Natural killer cell (primary cell): ENCODE results near the gene GSTM1. TPM values are rescaled to one million over a fixed set of nuclear protein-coding genes. Genes with fewer than 3 reads are reported as not detected.
"Not testable (repeated sequence)": the region's sequence is repeated elsewhere in the genome, so short reads cannot be mapped to it uniquely, and the experiment has no call there.

Experiments
- ATAC-seq, 3 donors: fragments of 150-1000 bp in 2 of 3; fragments of 200-7000 bp in 1 of 3; cut with Tn5 transposase; 1 replicate in 1 of 3; 2 replicates in 2 of 3; pipeline ENCODE4 v1.10.0; 2021; ENCODE audit warnings: mild to moderate bottlenecking in 2 of 3, moderate library complexity in 2 of 3
- DNase-seq, 2 donors: peaks; one replicate each; pipeline versions ENCODE4 v3.0.0 to v3.0.0-alpha.2; 2013 to 2021; ENCODE audit warnings: mixed read lengths in 1 of 2
- H3K27ac ChIP-seq: one replicate; pipeline ENCODE4 v1.5.1; 2013; ENCODE audit warnings: mild to moderate bottlenecking, low read length
- H3K27me3 ChIP-seq: one replicate; pipeline ENCODE4 v1.6.1; 2013; ENCODE audit warnings: low read length; ENCODE audit not compliant: control insufficient read depth, insufficient read depth
- H3K36me3 ChIP-seq: one replicate; pipeline ENCODE4 v1.6.1; 2013; ENCODE audit warnings: low read length; ENCODE audit not compliant: control insufficient read depth, insufficient read depth
- H3K4me1 ChIP-seq: one replicate; pipeline ENCODE4 v1.6.1; 2013; ENCODE audit warnings: low read length; ENCODE audit not compliant: control insufficient read depth, insufficient read depth
- H3K4me3 ChIP-seq: one replicate; pipeline ENCODE4 v1.5.1; 2013; ENCODE audit warnings: low read length
- H3K9me3 ChIP-seq: one replicate; pipeline ENCODE4 v1.6.1; 2013; ENCODE audit warnings: low read length; ENCODE audit not compliant: control insufficient read depth, insufficient read depth
- H3K27ac Mint-ChIP-seq, 2 donors: one replicate each; pipeline ENCODE4 v1.8.0; 2022; ENCODE audit warnings: mild to moderate bottlenecking in 2 of 2, mixed read lengths in 2 of 2, moderate library complexity in 1 of 2
- H3K27me3 Mint-ChIP-seq, 2 donors: one replicate each; pipeline ENCODE4 v1.8.0; 2022; ENCODE audit warnings: low read depth in 2 of 2, mixed read lengths in 2 of 2
- H3K36me3 Mint-ChIP-seq: one replicate; pipeline ENCODE4 v1.8.0; 2022; ENCODE audit warnings: mixed read lengths
- H3K4me1 Mint-ChIP-seq, 2 donors: one replicate each; pipeline ENCODE4 v1.8.0; 2022; ENCODE audit warnings: mixed read lengths in 2 of 2
- H3K4me3 Mint-ChIP-seq: one replicate; pipeline ENCODE4 v1.8.0; 2022; ENCODE audit warnings: mild to moderate bottlenecking, moderate library complexity, mixed read lengths
- H3K9me3 Mint-ChIP-seq, 2 donors: one replicate each; pipeline ENCODE4 v1.8.0; 2022; ENCODE audit warnings: mixed read lengths in 2 of 2
- CTCF ChIP-seq: fragments of 200-600 bp; IDR thresholded peaks from one replicate; pipeline ENCODE4 v1.8.0; 2022; ENCODE audit warnings: antibody characterized with exemption
- WGBS: methylation state at CpG from one replicate; pipeline ENCODE4 v1.1.7; 2013; ENCODE audit warnings: missing lambda C conversion rate; ENCODE audit not compliant: insufficient coverage; 5-methylcytosine and 5-hydroxymethylcytosine counted together
- intact Hi-C: fragments of 100-400 bp; cut with micrococcal nuclease; formaldehyde crosslinking; loops from one replicate; pipeline ENCODE4 v1.14.2; 2022
- total RNA-seq, 4 donors: library from RNA; stranded (reverse); fragments of 120-200 nt in 1 of 4; gene quantifications; one replicate each; pipeline versions ENCODE4 v1.2.3 to v1.2.4, GENCODE V29; 2013 to 2022

GSTM1 gene
- total RNA-seq, 3 donors from 2014 or later (not counting 1 experiment from before 2014, with no cell fraction given), result 31.9 to 34.7 TPM; not detected in 1

DNA sequence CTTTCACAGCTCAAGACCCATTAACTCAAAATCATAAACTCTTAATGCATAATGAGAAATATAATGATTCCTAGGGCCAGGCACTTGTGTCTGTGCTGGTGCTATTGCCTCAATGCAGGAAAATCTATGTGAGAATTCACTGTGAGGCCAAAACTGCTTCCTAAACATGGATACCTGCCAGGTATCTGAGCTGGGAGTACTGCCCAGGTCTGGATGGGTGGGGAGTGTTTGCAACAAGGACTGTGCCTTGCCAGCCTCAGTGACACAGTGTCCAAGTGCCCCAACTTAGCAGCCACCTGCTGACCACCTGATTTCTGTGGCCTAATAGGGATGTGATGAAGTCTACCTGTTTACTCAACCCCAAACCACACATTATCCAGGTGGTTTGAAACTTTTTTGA, 22.2 kb downstream of the GSTM1 start:
- ATAC-seq, H3K4me1 ChIP-seq, H3K27ac Mint-ChIP-seq, H3K27me3 Mint-ChIP-seq, H3K4me1 Mint-ChIP-seq, H3K27me3 ChIP-seq, H3K27ac ChIP-seq, H3K4me3 ChIP-seq, H3K4me3 Mint-ChIP-seq, DNase-seq, H3K36me3 ChIP-seq, intact Hi-C loops: not testable (repeated sequence)
- H3K9me3 ChIP-seq, result peaks cover 15% of the 10 kb centered on the region
- peaks cover 5 to 13% of the 10 kb centered on the region in 2 donors for H3K9me3 Mint-ChIP-seq
- H3K36me3 Mint-ChIP-seq, result peaks cover 15% of the 10 kb centered on the region

DNA sequence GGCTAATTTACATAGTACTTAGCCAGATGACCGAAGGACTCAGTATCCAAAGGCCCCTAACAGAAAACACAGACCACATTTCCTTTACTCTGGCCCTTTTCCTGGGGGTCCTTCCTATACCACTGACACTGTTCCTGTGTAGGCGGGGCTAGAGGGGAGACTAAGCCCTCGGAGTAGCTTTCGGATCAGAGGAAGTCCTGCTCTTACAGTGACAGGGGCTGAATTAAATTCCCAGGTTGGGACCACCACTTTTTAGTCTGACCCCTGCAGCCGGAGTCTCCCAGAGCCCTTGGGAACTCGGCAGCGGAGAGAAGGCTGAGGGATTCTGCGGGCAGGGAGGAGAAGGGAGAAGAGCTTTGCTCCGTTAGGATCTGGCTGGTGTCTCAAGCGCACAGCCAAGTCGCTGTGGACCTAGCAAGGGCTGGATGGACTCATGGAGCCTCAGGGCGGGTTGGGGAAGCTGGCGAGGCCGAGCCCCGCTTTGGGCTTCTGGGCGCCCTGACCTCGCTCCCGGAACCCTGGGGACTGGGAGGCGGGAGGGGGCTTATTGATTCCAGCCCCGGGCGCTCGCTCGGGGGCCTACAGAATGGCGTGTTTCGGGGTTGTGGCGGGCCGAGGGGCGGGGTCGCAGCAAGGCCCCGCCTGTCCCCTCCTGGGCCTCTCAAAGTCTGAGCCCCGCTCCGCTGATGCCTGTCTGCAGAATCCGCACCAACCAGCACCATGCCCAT, 24.1 kb downstream of the GSTM1 start, which contains the start of gene GSTM5:
GSTM5 (plus strand) TSS at position 659 of the 728 bp plus-strand sequence; CDS start at position 721, 62 bp downstream.
- H3K27me3 ChIP-seq, ATAC-seq, H3K4me3 Mint-ChIP-seq, H3K27me3 Mint-ChIP-seq, intact Hi-C loops, H3K4me1 Mint-ChIP-seq, H3K4me3 ChIP-seq, H3K27ac ChIP-seq, DNase-seq, H3K27ac Mint-ChIP-seq, H3K4me1 ChIP-seq, H3K36me3 ChIP-seq: not testable (repeated sequence)
- Mint-ChIP-seq H3K9me3 (peaks cover 5 to 13% of the 10 kb centered on the region in 2 donors), H3K36me3 (peaks cover 15% of the 10 kb centered on the region)
- 64% methylated on average over 28 of the region's 33 CpGs for WGBS
- H3K9me3 ChIP-seq, result peaks cover 15% of the 10 kb centered on the region

DNA sequence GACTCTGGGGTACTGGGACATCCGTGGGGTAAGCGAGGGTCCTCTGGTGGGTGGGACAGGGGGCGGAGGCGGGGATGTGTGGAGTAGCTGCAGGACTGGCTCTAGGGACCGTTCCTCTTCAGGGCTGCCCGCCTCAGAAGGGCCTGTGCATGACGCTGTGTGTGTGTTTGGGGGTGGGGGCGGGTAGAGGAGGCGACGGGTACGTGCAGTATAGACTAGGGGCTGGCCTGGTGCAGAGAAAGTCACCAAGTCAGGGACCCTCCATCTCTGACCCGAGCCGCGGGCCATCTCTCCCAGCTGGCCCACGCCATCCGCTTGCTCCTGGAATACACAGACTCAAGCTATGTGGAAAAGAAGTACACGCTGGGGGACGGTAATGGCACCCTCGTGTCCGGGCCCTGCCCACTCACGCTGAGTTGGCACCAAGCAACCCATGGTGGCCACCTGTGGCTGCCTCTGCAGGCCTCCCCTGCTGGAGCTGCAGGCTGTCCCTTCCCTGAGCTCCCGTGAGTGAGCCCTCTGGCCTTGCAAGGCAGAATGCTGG, 24.8 kb downstream of the GSTM1 start:
- H3K4me3 Mint-ChIP-seq, result no peak overlapping the region
- intact Hi-C loops, result no loop called here

GRCh38 chr1:109713636-109714035, 26.0 kb downstream of the GSTM1 start:
- H3K36me3 ChIP-seq, result no peaks in the 10 kb centered on the region
- no peak overlapping the region for H3K27ac ChIP-seq
- no peak overlapping the region for H3K4me3 ChIP-seq
- Mint-ChIP-seq H3K27me3 (peaks cover 9 to 10% of the 10 kb centered on the region in 2 donors), H3K4me1 (no peaks in the 10 kb centered on the region), H3K4me3 (no peak overlapping the region), H3K9me3 (peaks cover 0 to 6% of the 10 kb centered on the region in 2 donors), H3K36me3 (peaks cover 8% of the 10 kb centered on the region), H3K27ac (no peak overlapping the region)
- no peak for TF ChIP-seq CTCF
- DNase-seq (no peak), ATAC-seq (no peak)
- peaks cover 8% of the 10 kb centered on the region for H3K9me3 ChIP-seq
- intact Hi-C loops, result no loop called here
- H3K4me1 ChIP-seq, result peaks cover 7% of the 10 kb centered on the region
- 83% methylated on average over 5 of the region's 5 CpGs for WGBS
- peaks cover 9% of the 10 kb centered on the region for H3K27me3 ChIP-seq

More for the DNA sequence above, 24.8 kb downstream of the GSTM1 start:
- 84% methylated on average over 22 of the region's 22 CpGs for WGBS
- Histone ChIP-seq H3K4me1 (peaks cover 7% of the 10 kb centered on the region), H3K27me3 (peaks cover 9% of the 10 kb centered on the region), H3K27ac (no peak overlapping the region), H3K9me3 (peaks cover 15% of the 10 kb centered on the region), H3K36me3 (no peaks in the 10 kb centered on the region), H3K4me3 (no peak overlapping the region)
- ATAC-seq (no peak), DNase-seq (no peak)
- H3K27ac Mint-ChIP-seq, result no peak overlapping the region
- peaks cover 5 to 13% of the 10 kb centered on the region in 2 donors for H3K9me3 Mint-ChIP-seq
- H3K36me3 Mint-ChIP-seq, result peaks cover 15% of the 10 kb centered on the region
- no peak for TF ChIP-seq CTCF
- peaks cover 9 to 10% of the 10 kb centered on the region in 2 donors for H3K27me3 Mint-ChIP-seq
- H3K4me1 Mint-ChIP-seq, result no peaks in the 10 kb centered on the region
